OCI-LY7 (cell line): Measurements from ENCODE around the gene SHISAL1. TPM values are rescaled to one million over a fixed set of nuclear protein-coding genes. Genes with fewer than 3 reads are reported as not detected.

Source experiments
- BruUV-seq: library from RNA; stranded (reverse); fragments of 400-500 nt; replicated peaks from 2 replicates; lab custom pipeline; 2021; lab: Mats Ljungman, UMichigan
- CTCF ChIA-PET: fragments of 300-600 bp; sonication (Branson Sonifier 250); formaldehyde crosslinking; loops from one replicate; lab custom pipeline; 2022; ENCODE audit warnings: antibody characterized with exemption; ENCODE audit not compliant: unreplicated experiment; lab: Charles Lee
- POLR2A ChIA-PET: fragments of 300-600 bp; sonication (Branson Sonifier 250); formaldehyde crosslinking; loops from one replicate; lab custom pipeline; 2022; ENCODE audit warnings: antibody characterized with exemption; lab: Charles Lee
- DNase-seq: peaks from one replicate; pipeline ENCODE4 v3.0.0-alpha.2; 2015; ENCODE audit warnings: low spot score
- H2AFZ ChIP-seq: fragments of 200-600 bp; sonication (generic), shearing (Covaris generic); 2 replicates; pipeline ENCODE4 v1.6.1; 2014; ENCODE audit warnings: mild to moderate bottlenecking, antibody characterized with exemption, low read length, moderate library complexity
- H3K27ac ChIP-seq: fragments of 200-600 bp; sonication (generic); 2 replicates; pipeline ENCODE4 v1.5.1; 2014; ENCODE audit warnings: mixed run types, low read depth, mild to moderate bottlenecking, moderate library complexity, low read length, inconsistent platforms; ENCODE audit not compliant: poor library complexity, severe bottlenecking
- H3K36me3 ChIP-seq: fragments of 200-600 bp; sonication (generic); 2 replicates; pipeline ENCODE4 v1.6.1; 2014; ENCODE audit warnings: mild to moderate bottlenecking, antibody characterized with exemption, low read length, moderate library complexity, mixed read lengths; ENCODE audit not compliant: insufficient read depth
- H3K4me1 ChIP-seq: fragments of 200-600 bp; sonication (generic); 2 replicates; pipeline ENCODE4 v1.5.1; 2014; ENCODE audit warnings: mild to moderate bottlenecking, low read length; ENCODE audit not compliant: insufficient read depth, poor library complexity, severe bottlenecking
- H3K4me2 ChIP-seq: fragments of 200-600 bp; sonication (generic); 2 replicates; pipeline ENCODE4 v1.6.1; 2014; ENCODE audit warnings: mild to moderate bottlenecking, low read length
- H3K4me3 ChIP-seq: fragments of 200-600 bp; sonication (generic); 2 replicates; pipeline ENCODE4 v1.5.1; 2014; ENCODE audit warnings: mild to moderate bottlenecking, low read depth, low read length; ENCODE audit not compliant: poor library complexity, severe bottlenecking
- H3K79me2 ChIP-seq: fragments of 200-600 bp; sonication (generic); 2 replicates; pipeline ENCODE4 v1.6.1; 2016; ENCODE audit warnings: low read depth, mild to moderate bottlenecking, low read length, moderate library complexity, mixed read lengths; ENCODE audit not compliant: insufficient read depth
- H3K9me2 ChIP-seq: fragments of 200-600 bp; sonication (generic); 2 replicates; pipeline ENCODE4 v1.6.1; 2016; ENCODE audit warnings: mild to moderate bottlenecking, low read length, mixed read lengths; ENCODE audit not compliant: insufficient read depth
- H3K9me3 ChIP-seq: fragments of 200-600 bp; sonication (generic); 2 replicates; pipeline ENCODE4 v1.6.1; 2014; ENCODE audit warnings: mild to moderate bottlenecking, mixed run types, low read length, mixed read lengths
- H4K20me1 ChIP-seq: fragments of 200-600 bp; sonication (generic); 2 replicates; pipeline ENCODE4 v1.6.1; 2014; ENCODE audit warnings: mild to moderate bottlenecking, antibody characterized with exemption, low read length, moderate library complexity, mixed read lengths; ENCODE audit not compliant: insufficient read depth
- CTCF ChIP-seq: fragments of 200-600 bp; sonication (generic); conservative IDR thresholded peaks from 2 replicates; pipeline ENCODE4 v1.5.1; 2014; ENCODE audit warnings: mild to moderate bottlenecking, antibody characterized with exemption, low read length, moderate library complexity, mixed read lengths
- EZH2phosphoT487 ChIP-seq: fragments of 200-600 bp; sonication (generic); IDR thresholded peaks from 2 replicates; pipeline ENCODE4 v1.6.1; 2018; ENCODE audit warnings: low read depth, borderline replicate concordance, mild to moderate bottlenecking, mixed run types, antibody characterized with exemption, low read length, moderate library complexity, mixed read lengths
- intact Hi-C: fragments of 100-400 bp; cut with micrococcal nuclease; formaldehyde crosslinking; loops from one replicate; pipeline ENCODE4 v1.10.0; 2022; ENCODE audit not compliant: unreplicated experiment
- total RNA-seq, 2 experiments: library from RNA; depleted of rRNA in 1 of 2; stranded (reverse); fragments of >200 nt in 1 of 2; shearing (Covaris generic) in 1 of 2; gene quantifications; 2 replicates each; pipeline ENCODE4 v1.2.3, GENCODE V29; 2014 to 2022

Gene SHISAL1
- total RNA-seq, 2 experiments from 2014 or later = not detected

GRCh38 chr22:44195189-44195871 is 117.4 kb downstream of the SHISAL1 start:
- peak; percentile 35 for DNase-seq
- no peaks in the 10 kb centered on the region for H3K36me3 ChIP-seq

GRCh38 chr22:44194569-44194968 is 118.2 kb downstream of the SHISAL1 start:
- ChIA-PET POLR2A (interaction anchor here (1.0 to 1.6 kb wide), 2 partner anchors 8 to 10 kb away, joined by 3 read pairs; no protein-coding TSS in a partner anchor), CTCF (interaction anchor here (0.6 kb wide), 1 partner anchor 19 kb away, joined by 3 read pairs; no protein-coding TSS in a partner anchor)
- intact Hi-C loops = loop anchor here (10.0 kb wide), 1 partner anchor 130 kb away; no protein-coding TSS in a partner anchor
- Histone ChIP-seq H3K9me2 (no peaks in the 10 kb centered on the region), H3K4me3 (no peak overlapping the region), H3K79me2 (no peaks in the 10 kb centered on the region), H4K20me1 (no peaks in the 10 kb centered on the region), H3K4me1 (peaks cover 12% of the 10 kb centered on the region), H3K27ac (no peak overlapping the region), H3K36me3 (no peaks in the 10 kb centered on the region), H3K9me3 (no peaks in the 10 kb centered on the region), H2AFZ (no peak overlapping the region), H3K4me2 (0 out of 2 replicates have a peak overlapping the region, but pooled peaks have one; percentile 40)
- no peak for DNase-seq
- BruUV-seq = no TSS peak
- TF ChIP-seq EZH2phosphoT487 (no peak), CTCF (no peak)

More at GRCh38 chr22:44195189-44195871, 117.4 kb downstream of the SHISAL1 start:
- TF ChIP-seq EZH2phosphoT487 (no peak), CTCF (no peak)
- BruUV-seq = no TSS peak
- CTCF ChIA-PET = interaction anchor here (1.5 kb wide), 1 partner anchor 10 kb away, joined by 4 read pairs; no protein-coding TSS in a partner anchor
- intact Hi-C loops = loop anchor here (10.0 kb wide), 1 partner anchor 129 kb away; no protein-coding TSS in a partner anchor
- no peaks in the 10 kb centered on the region for H3K9me3 ChIP-seq
- POLR2A ChIA-PET = interaction anchor here (1.0 to 1.6 kb wide), 2 partner anchors 9 to 10 kb away, joined by 3 read pairs; no protein-coding TSS in a partner anchor
- H3K4me1 ChIP-seq = peaks cover 12% of the 10 kb centered on the region
- H3K4me3 ChIP-seq = no peak overlapping the region
- H2AFZ ChIP-seq = no peak overlapping the region
- no peaks in the 10 kb centered on the region for H3K9me2 ChIP-seq
- peak overlapping the region; percentile 40; the same call in 1 of the 2 replicates for H3K4me2 ChIP-seq
- H3K79me2 ChIP-seq = no peaks in the 10 kb centered on the region
- H3K27ac ChIP-seq = no peak overlapping the region
- no peaks in the 10 kb centered on the region for H4K20me1 ChIP-seq

Other genes with a start within 250 kb of the SHISAL1 start
- gene PARVG, start 132.0 kb downstream of the SHISAL1 start, total RNA-seq (2014; rRNA removed; shearing (Covaris generic)) = 0.28 and 0.85 TPM in 2 replicates
- 7.7 and 8.6 TPM in 2 replicates for gene PARVG, start 132.0 kb downstream of the SHISAL1 start, total RNA-seq (2022)
- 8.7 and 9.8 TPM in 2 replicates for gene RTL6, start 185.3 kb upstream of the SHISAL1 start, total RNA-seq (2014; rRNA removed; shearing (Covaris generic))
- gene RTL6, start 185.3 kb upstream of the SHISAL1 start, total RNA-seq (2022) = 10.6 and 12.3 TPM in 2 replicates